ENCODE data around the gene ZNF165. TPM values are rescaled to one million over a fixed set of nuclear protein-coding genes. Genes with fewer than 3 reads are reported as not detected.
"Not testable (repeated sequence)": the region's sequence is repeated elsewhere in the genome, so short reads cannot be mapped to it uniquely, and the experiment has no call there.

Gene ZNF165
- total RNA-seq, 1 donor from 2014 or later: under 0.01 TPM

DNA sequence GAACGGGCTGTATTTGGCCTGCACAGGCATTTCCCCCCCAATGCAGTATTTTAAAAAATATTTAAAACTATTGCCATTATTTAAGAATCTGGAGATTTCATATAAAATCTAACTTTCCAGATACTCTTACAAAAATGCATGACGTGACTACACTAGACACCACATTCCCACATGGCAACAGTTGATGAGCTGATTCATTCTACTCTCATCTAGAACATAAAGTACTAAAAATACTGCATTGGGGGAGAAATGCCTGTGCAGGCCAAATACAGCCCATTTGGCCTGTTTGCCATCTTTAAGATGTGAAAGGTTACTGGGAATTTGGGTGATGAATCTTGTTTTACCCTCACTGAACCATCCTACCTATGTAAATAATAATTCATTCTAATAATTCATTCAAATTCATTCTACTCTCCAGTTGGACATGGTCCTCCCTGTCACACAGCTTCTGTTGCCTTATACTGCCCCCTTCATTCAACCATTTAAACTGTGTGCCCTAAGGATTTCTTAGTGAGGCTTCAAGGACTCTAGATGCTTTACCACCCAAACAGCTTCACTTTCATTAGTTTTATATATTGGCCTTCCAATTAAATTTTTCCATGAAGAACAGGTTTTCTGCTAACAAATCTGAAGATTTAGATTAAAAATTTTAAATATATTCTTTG lies 37.1 kb downstream of the ZNF165 start:
- H3K36me3 ChIP-seq (ENCODE audit: control insufficient read depth in 3 of 3, insufficient read depth in 3 of 3, low read length in 3 of 3): peaks cover 19 to 41% (median 30%) of the 10 kb centered on the region in 3 donors

DNA sequence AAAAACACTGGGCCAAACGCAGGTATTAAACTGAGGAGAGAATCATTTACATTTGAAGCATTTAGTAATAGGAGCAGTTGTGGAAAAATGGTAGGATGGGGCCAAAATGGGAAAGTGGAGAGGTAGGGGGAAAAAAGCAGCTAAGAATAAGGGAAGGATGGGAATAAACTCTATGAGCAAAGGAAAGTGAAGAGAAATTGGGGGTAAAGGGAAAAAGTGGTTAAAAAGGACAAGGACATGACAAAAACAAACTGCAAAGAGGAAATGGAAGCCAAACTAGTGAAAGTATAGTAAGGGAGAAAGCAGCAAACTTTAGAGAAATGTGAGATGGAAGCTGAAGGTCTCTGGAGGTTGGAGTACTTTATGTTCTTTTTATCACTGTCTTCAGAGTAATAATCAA lies 37.8 kb downstream of the ZNF165 start:
- Histone ChIP-seq H3K4me1 (ENCODE audit: control insufficient read depth in 3 of 3, insufficient read depth in 3 of 3, low read length in 3 of 3) (no peaks in the 10 kb centered on the region), H3K4me3 (ENCODE audit: low read length in 3 of 3) (no peak overlapping the region), H3K9ac (ENCODE audit: low read depth in 1 of 3, low read length in 3 of 3) (no peak overlapping the region), H3K27me3 (ENCODE audit: control insufficient read depth in 3 of 3, insufficient read depth in 3 of 3, low read length in 3 of 3) (no peaks in the 10 kb centered on the region), H3K9me3 (ENCODE audit: control insufficient read depth in 3 of 3, low read length in 3 of 3) (no peaks in the 10 kb centered on the region), H3K27ac (ENCODE audit: low read depth, low read length) (no peak overlapping the region), H3K36me3 (ENCODE audit: control insufficient read depth in 3 of 3, insufficient read depth in 3 of 3, low read length in 3 of 3) (peaks cover 19 to 41% (median 30%) of the 10 kb centered on the region in 3 donors)

More for the DNA sequence above, 37.1 kb downstream of the ZNF165 start:
- Histone ChIP-seq H3K4me3 (ENCODE audit: low read length in 3 of 3) (no peak overlapping the region), H3K27me3 (ENCODE audit: control insufficient read depth in 3 of 3, insufficient read depth in 3 of 3, low read length in 3 of 3) (no peaks in the 10 kb centered on the region), H3K9ac (ENCODE audit: low read depth in 1 of 3, low read length in 3 of 3) (no peak overlapping the region), H3K27ac (ENCODE audit: low read depth, low read length) (no peak overlapping the region), H3K9me3 (ENCODE audit: control insufficient read depth in 3 of 3, low read length in 3 of 3) (no peaks in the 10 kb centered on the region), H3K4me1 (ENCODE audit: control insufficient read depth in 3 of 3, insufficient read depth in 3 of 3, low read length in 3 of 3) (no peaks in the 10 kb centered on the region)

DNA sequence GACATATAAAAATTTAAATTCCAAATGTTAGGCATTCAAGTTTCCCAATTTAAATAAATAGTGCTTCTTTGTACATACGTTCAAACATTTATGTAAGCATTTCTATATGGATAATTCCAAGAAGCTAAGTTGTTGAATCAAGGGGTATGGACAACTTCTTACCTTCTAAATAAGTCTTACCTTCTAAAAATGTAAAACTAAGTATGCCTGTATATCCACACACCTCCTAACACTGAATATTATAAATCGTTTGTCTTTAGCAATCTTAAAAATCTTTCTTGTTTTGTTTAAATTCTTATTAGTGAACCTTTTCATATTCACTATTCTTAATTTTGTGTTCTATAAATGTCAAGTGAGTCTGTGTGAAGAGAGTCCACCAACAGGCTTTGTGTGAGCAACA lies 41.5 kb downstream of the ZNF165 start:
- peaks cover 8 to 16% (median 15%) of the 10 kb centered on the region in 3 donors for H3K4me1 ChIP-seq (ENCODE audit: control insufficient read depth in 3 of 3, insufficient read depth in 3 of 3, low read length in 3 of 3)
- peaks cover 7 to 28% (median 21%) of the 10 kb centered on the region in 3 donors for H3K36me3 ChIP-seq (ENCODE audit: control insufficient read depth in 3 of 3, insufficient read depth in 3 of 3, low read length in 3 of 3)
- no peaks in the 10 kb centered on the region for H3K27me3 ChIP-seq (ENCODE audit: control insufficient read depth in 3 of 3, insufficient read depth in 3 of 3, low read length in 3 of 3)
- H3K9me3 ChIP-seq (ENCODE audit: control insufficient read depth in 3 of 3, low read length in 3 of 3): no peaks in the 10 kb centered on the region
- no peak overlapping the region for H3K27ac ChIP-seq (ENCODE audit: low read depth, low read length)
- no peak overlapping the region for H3K4me3 ChIP-seq (ENCODE audit: low read length in 3 of 3)
- no peak overlapping the region for H3K9ac ChIP-seq (ENCODE audit: low read depth in 1 of 3, low read length in 3 of 3)

DNA sequence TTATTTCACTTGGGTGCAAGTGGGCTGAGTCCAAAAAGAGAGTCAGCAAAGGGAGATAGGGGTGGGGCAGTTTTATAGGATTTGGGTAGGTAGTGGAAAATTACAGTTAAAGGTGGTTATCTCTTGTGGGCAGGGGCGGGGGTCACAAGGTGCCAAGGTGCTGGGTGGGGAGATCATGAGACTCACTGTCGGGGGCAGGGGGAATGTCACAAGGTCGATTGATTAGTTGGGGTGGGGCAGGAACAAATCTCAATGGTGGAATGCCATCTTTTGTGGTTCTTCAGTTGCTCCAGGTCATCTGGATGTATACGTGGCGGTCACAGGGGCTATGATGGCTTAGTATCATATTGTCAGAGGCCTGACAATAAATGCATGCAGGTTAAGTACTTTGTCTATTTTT lies 41.9 kb downstream of the ZNF165 start:
- not testable (repeated sequence) for H3K9ac ChIP-seq (ENCODE audit: low read depth in 1 of 3, low read length in 3 of 3); H3K9me3 ChIP-seq (ENCODE audit: control insufficient read depth in 3 of 3, low read length in 3 of 3); H3K27ac ChIP-seq (ENCODE audit: low read depth, low read length); H3K27me3 ChIP-seq (ENCODE audit: control insufficient read depth in 3 of 3, insufficient read depth in 3 of 3, low read length in 3 of 3); H3K4me3 ChIP-seq (ENCODE audit: low read length in 3 of 3)
- Histone ChIP-seq H3K36me3 (ENCODE audit: control insufficient read depth in 3 of 3, insufficient read depth in 3 of 3, low read length in 3 of 3) (peaks cover 7 to 27% (median 22%) of the 10 kb centered on the region in 3 donors), H3K4me1 (ENCODE audit: control insufficient read depth in 3 of 3, insufficient read depth in 3 of 3, low read length in 3 of 3) (peaks cover 8 to 16% (median 15%) of the 10 kb centered on the region in 3 donors)

DNA sequence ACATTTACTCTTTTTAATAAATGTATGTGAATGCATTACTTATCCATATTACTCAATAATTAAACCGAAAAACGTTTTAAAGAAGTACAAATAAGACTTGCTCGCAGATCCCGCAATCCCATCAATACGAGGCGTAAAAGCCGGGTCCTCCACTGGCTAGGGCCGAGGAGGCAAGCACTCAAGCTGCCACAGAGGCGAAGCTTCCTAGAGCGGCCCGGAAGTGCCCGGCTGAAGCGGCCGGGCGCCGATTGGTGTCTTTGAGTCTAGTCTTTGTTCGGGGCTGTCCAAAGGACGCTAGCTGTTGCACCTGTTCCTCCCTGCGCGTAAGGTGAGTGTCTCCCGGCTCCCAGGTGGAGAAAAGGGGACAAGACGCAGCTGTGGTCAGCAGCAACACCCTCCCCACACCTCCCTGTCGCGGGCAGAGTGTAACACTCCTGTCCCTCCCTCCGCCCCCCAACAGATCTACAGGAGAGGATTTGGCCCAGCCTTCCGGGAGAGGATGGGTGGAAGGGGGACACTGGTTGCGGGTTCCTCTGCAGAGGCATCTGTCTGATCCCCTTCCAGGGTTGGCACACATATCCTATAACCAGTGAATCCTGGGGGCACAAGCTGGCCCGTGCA lies 44.1 kb downstream of the ZNF165 start, which contains the start of gene ZSCAN16:
ZSCAN16 (plus strand) TSS at position 260 of the 621 bp plus-strand sequence. CDS start 835 bp downstream, outside the sequence.
- H3K36me3 ChIP-seq (ENCODE audit: control insufficient read depth in 3 of 3, insufficient read depth in 3 of 3, low read length in 3 of 3): peaks cover 4 to 20% (median 16%) of the 10 kb centered on the region in 3 donors

DNA sequence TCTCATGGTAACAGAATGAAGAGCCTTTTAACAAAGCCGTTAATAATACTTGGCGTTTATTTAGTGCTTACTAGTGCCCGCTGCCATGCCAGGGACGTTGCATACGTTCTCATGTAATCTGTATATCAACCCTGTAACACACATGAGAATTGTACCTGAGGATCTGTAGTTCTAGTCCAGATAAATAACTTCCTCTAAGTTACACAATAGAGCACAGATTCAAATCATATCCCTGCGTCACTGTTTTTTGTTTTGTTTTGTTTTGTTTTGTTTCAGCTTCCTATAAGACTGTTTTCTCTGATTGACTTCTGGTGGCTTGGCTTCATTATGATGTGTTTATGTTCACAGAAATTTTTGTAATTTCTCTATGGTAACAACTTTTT lies 44.6 kb downstream of the ZNF165 start:
- H3K36me3 ChIP-seq (ENCODE audit: control insufficient read depth in 3 of 3, insufficient read depth in 3 of 3, low read length in 3 of 3): peaks cover 4 to 23% (median 17%) of the 10 kb centered on the region in 3 donors
- peak overlapping the region; percentile 34 for H3K27ac ChIP-seq (ENCODE audit: low read depth, low read length)
- H3K27me3 ChIP-seq (ENCODE audit: control insufficient read depth in 3 of 3, insufficient read depth in 3 of 3, low read length in 3 of 3): no peaks in the 10 kb centered on the region

More for the DNA sequence above, 44.1 kb downstream of the ZNF165 start, which contains the start of gene ZSCAN16:
- H3K9ac ChIP-seq (ENCODE audit: low read depth in 1 of 3, low read length in 3 of 3): peak within 1 kb of the TSS; percentile 77 to 82 (median 79)
- H3K9me3 ChIP-seq (ENCODE audit: control insufficient read depth in 3 of 3, low read length in 3 of 3): no peaks in the 10 kb centered on the region
- H3K27me3 ChIP-seq (ENCODE audit: control insufficient read depth in 3 of 3, insufficient read depth in 3 of 3, low read length in 3 of 3): no peaks in the 10 kb centered on the region
- peaks cover 8 to 16% (median 15%) of the 10 kb centered on the region in 3 donors for H3K4me1 ChIP-seq (ENCODE audit: control insufficient read depth in 3 of 3, insufficient read depth in 3 of 3, low read length in 3 of 3)
- H3K4me3 ChIP-seq (ENCODE audit: low read length in 3 of 3): peak within 1 kb of the TSS; percentile 84 to 93 (median 93)
- H3K27ac ChIP-seq (ENCODE audit: low read depth, low read length): peak within 1 kb of the TSS; percentile 34

DNA sequence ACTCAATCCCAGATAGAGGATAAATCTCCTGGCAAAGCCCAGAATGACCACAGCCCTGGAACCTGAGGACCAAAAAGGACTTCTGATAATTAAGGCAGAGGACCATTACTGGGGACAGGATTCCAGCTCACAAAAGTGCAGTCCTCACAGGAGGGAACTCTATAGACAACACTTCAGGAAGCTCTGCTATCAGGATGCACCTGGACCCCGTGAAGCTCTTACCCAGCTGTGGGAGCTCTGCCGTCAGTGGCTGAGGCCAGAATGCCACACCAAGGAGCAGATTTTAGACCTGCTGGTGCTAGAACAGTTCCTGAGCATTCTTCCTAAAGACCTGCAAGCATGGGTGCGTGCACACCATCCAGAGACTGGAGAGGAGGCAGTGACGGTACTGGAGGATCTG lies 45.0 kb downstream of the ZNF165 start:
- no peak overlapping the region for H3K27ac ChIP-seq (ENCODE audit: low read depth, low read length)
- no peak overlapping the region for H3K4me3 ChIP-seq (ENCODE audit: low read length in 3 of 3)
- no peak overlapping the region for H3K9ac ChIP-seq (ENCODE audit: low read depth in 1 of 3, low read length in 3 of 3)
- H3K36me3 ChIP-seq (ENCODE audit: control insufficient read depth in 3 of 3, insufficient read depth in 3 of 3, low read length in 3 of 3): peaks cover under 1 to 19% (median 15%) of the 10 kb centered on the region in 3 donors
- no peaks in the 10 kb centered on the region for H3K9me3 ChIP-seq (ENCODE audit: control insufficient read depth in 3 of 3, low read length in 3 of 3)
- H3K27me3 ChIP-seq (ENCODE audit: control insufficient read depth in 3 of 3, insufficient read depth in 3 of 3, low read length in 3 of 3): no peaks in the 10 kb centered on the region
- peaks cover 8 to 16% (median 15%) of the 10 kb centered on the region in 3 donors for H3K4me1 ChIP-seq (ENCODE audit: control insufficient read depth in 3 of 3, insufficient read depth in 3 of 3, low read length in 3 of 3)

More for the DNA sequence above, 44.6 kb downstream of the ZNF165 start:
- Histone ChIP-seq H3K9ac (ENCODE audit: low read depth in 1 of 3, low read length in 3 of 3) (peak overlapping the region; percentile 77 to 82 (median 79)), H3K9me3 (ENCODE audit: control insufficient read depth in 3 of 3, low read length in 3 of 3) (no peaks in the 10 kb centered on the region), H3K4me3 (ENCODE audit: low read length in 3 of 3) (peak overlapping the region; percentile 84 to 93 (median 93)), H3K4me1 (ENCODE audit: control insufficient read depth in 3 of 3, insufficient read depth in 3 of 3, low read length in 3 of 3) (peaks cover 8 to 16% (median 15%) of the 10 kb centered on the region in 3 donors)

DNA sequence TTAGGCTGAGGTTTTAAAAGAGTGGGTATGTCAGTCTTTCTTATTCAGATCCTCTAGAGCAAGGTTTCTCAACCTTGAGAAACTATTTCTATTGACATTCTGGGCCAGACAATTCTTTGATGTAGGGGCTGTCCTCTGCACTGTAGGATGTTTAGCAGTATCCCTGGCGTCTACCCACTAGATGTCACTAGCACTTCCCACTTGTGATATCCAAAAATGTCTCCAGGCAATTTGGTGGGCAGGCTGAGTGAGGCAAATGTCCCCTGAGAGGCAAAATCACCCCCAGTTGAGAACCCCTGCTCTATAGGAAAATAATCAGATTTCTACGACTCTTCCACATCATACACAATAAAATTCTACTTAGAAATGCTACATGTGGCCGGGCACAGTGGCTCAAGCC lies 53.6 kb downstream of the ZNF165 start:
- H3K9me3 ChIP-seq (ENCODE audit: control insufficient read depth in 3 of 3, low read length in 3 of 3): no peaks in the 10 kb centered on the region
- H3K27ac ChIP-seq (ENCODE audit: low read depth, low read length): no peak overlapping the region
- no peak overlapping the region for H3K9ac ChIP-seq (ENCODE audit: low read depth in 1 of 3, low read length in 3 of 3)

DNA sequence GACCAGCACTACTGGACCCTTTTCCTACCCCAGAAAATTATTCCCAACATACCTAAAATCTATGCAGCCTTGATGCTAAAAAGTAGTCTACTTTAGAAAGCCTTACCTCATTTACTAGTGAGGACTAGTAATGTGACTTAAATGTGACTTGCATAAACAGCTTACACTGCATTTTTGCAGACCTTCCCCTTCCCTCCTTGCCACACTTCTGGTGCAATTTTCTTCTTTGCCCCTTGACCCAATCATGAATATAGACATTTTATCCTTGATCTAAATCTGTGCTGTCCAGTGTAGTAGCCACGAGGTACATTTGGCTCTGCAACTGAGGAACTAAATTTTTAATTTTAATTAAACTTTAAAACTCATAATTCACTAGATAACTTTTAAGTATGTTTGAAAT lies 54.3 kb downstream of the ZNF165 start:
- no peak overlapping the region for H3K9ac ChIP-seq (ENCODE audit: low read depth in 1 of 3, low read length in 3 of 3)
- H3K36me3 ChIP-seq (ENCODE audit: control insufficient read depth in 3 of 3, insufficient read depth in 3 of 3, low read length in 3 of 3): peaks cover 0 to 9% (median 7%) of the 10 kb centered on the region in 3 donors
- H3K27me3 ChIP-seq (ENCODE audit: control insufficient read depth in 3 of 3, insufficient read depth in 3 of 3, low read length in 3 of 3): no peaks in the 10 kb centered on the region
- no peak overlapping the region for H3K4me3 ChIP-seq (ENCODE audit: low read length in 3 of 3)
- H3K27ac ChIP-seq (ENCODE audit: low read depth, low read length): no peak overlapping the region
- H3K9me3 ChIP-seq (ENCODE audit: control insufficient read depth in 3 of 3, low read length in 3 of 3): no peaks in the 10 kb centered on the region
- H3K4me1 ChIP-seq (ENCODE audit: control insufficient read depth in 3 of 3, insufficient read depth in 3 of 3, low read length in 3 of 3): peaks cover 7 to 26% (median 19%) of the 10 kb centered on the region in 3 donors

More for the DNA sequence above, 53.6 kb downstream of the ZNF165 start:
- H3K4me3 ChIP-seq (ENCODE audit: low read length in 3 of 3): no peak overlapping the region
- no peaks in the 10 kb centered on the region for H3K27me3 ChIP-seq (ENCODE audit: control insufficient read depth in 3 of 3, insufficient read depth in 3 of 3, low read length in 3 of 3)
- H3K36me3 ChIP-seq (ENCODE audit: control insufficient read depth in 3 of 3, insufficient read depth in 3 of 3, low read length in 3 of 3): peaks cover 0 to 14% (median 13%) of the 10 kb centered on the region in 3 donors
- H3K4me1 ChIP-seq (ENCODE audit: control insufficient read depth in 3 of 3, insufficient read depth in 3 of 3, low read length in 3 of 3): peaks cover 7 to 26% (median 19%) of the 10 kb centered on the region in 3 donors

DNA sequence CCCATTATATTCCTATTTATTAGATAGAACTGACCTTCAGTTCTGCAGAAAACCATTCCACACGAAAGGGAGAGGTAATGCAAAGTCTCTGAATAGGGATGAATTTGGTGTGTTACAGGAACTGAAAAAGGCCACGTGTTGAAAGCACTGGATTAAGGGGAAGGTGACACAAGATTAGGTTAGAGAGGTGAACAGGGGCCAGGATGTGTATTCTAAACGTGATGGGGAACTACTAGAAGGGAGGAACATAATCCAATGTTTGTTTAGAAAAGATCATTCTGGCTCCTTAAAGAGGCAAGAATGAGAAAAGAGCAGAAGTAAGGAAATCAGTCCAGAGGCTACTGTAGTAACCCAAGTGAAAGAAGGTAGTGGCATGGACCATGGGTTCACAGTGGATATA lies 55.0 kb downstream of the ZNF165 start:
- H3K9me3 ChIP-seq (ENCODE audit: control insufficient read depth in 3 of 3, low read length in 3 of 3): no peaks in the 10 kb centered on the region
- H3K4me1 ChIP-seq (ENCODE audit: control insufficient read depth in 3 of 3, insufficient read depth in 3 of 3, low read length in 3 of 3): peaks cover 7 to 26% (median 19%) of the 10 kb centered on the region in 3 donors
- H3K9ac ChIP-seq (ENCODE audit: low read depth in 1 of 3, low read length in 3 of 3): peak overlapping the region in 1 of 3 donors; percentile 94
- peak overlapping the region in 1 of 3 donors; percentile 97 for H3K4me3 ChIP-seq (ENCODE audit: low read length in 3 of 3)
- no peaks in the 10 kb centered on the region for H3K27me3 ChIP-seq (ENCODE audit: control insufficient read depth in 3 of 3, insufficient read depth in 3 of 3, low read length in 3 of 3)
- peaks cover 0 to 9% (median 4%) of the 10 kb centered on the region in 3 donors for H3K36me3 ChIP-seq (ENCODE audit: control insufficient read depth in 3 of 3, insufficient read depth in 3 of 3, low read length in 3 of 3)
- H3K27ac ChIP-seq (ENCODE audit: low read depth, low read length): no peak overlapping the region

Measured in skeletal muscle tissue (tissue), 4 donors.